Measurements from ENCODE around the gene BRCA1.
A peak's percentile ranks its signal among the peaks of the same experiment; 100 is the strongest.
"Not testable (repeated sequence)": the region's sequence is repeated elsewhere in the genome, so short reads cannot be mapped to it uniquely, and the experiment has no call there.

BRCA1 gene

GRCh38 chr17:43125133-43125966, at the start of gene BRCA1:
Gene BRCA1 (minus strand): TSS chr17:43125364. CDS start chr17:43124096, 1,268 bp downstream.
- peak; percentile 100 for DNase-seq

GRCh38 chr17:43171586-43172487, 46.7 kb upstream of the BRCA1 start:
- DNase-seq = peak; percentile 83

- DNase-seq = peak; percentile 100
Measured at GRCh38 chr17:43170766-43171585, 45.8 kb upstream of the BRCA1 start, which contains the start of gene NBR1. Gene NBR1 (plus strand): TSS chr17:43171214. CDS start chr17:43175800, 4,586 bp downstream.

- peak; percentile 99 for DNase-seq
Measured at GRCh38 chr17:43170140-43170765, 45.1 kb upstream of the BRCA1 start.

GRCh38 chr17:43169561-43170139, 44.5 kb upstream of the BRCA1 start:
- peak; percentile 65 for DNase-seq

GRCh38 chr17:43165971-43166370, 40.8 kb upstream of the BRCA1 start:
- DNase-seq = not testable (repeated sequence)

GRCh38 chr17:43159957-43160356, 34.8 kb upstream of the BRCA1 start:
- not testable (repeated sequence) for DNase-seq

GRCh38 chr17:43159232-43159631, 34.1 kb upstream of the BRCA1 start:
- not testable (repeated sequence) for DNase-seq

- DNase-seq = no peak
Measured at GRCh38 chr17:43155666-43156065, 30.5 kb upstream of the BRCA1 start.

GRCh38 chr17:43153197-43153835, 28.2 kb upstream of the BRCA1 start:
- peak; percentile 61 for DNase-seq

- no peak for DNase-seq
Measured at GRCh38 chr17:43151880-43152456, 26.8 kb upstream of the BRCA1 start.

- no peak for DNase-seq
Measured at GRCh38 chr17:43146649-43147048, 21.5 kb upstream of the BRCA1 start.

GRCh38 chr17:43143201-43143600, 18.0 kb upstream of the BRCA1 start:
- DNase-seq = no peak

GRCh38 chr17:43142153-43142552, 17.0 kb upstream of the BRCA1 start:
- no peak for DNase-seq

- DNase-seq = peak; percentile 31
Measured at GRCh38 chr17:43140396-43141332, 15.5 kb upstream of the BRCA1 start.

- DNase-seq = not testable (repeated sequence)
Measured at GRCh38 chr17:43138531-43138930, 13.4 kb upstream of the BRCA1 start.

- not testable (repeated sequence) for DNase-seq
Measured at GRCh38 chr17:43136574-43136973, 11.4 kb upstream of the BRCA1 start.

- no peak for DNase-seq
Measured at GRCh38 chr17:43135454-43135819, 10.3 kb upstream of the BRCA1 start.

- DNase-seq = no peak
Measured at GRCh38 chr17:43134774-43135453, 9.8 kb upstream of the BRCA1 start.

Measured in hematopoietic multipotent progenitor cell treated with erythropoietin and hydrocortisone succinate and interleukin-3 and kit ligand, for 6 days (in vitro differentiated cells).